Measurements from ENCODE around the gene SAMD14. TPM values are rescaled to one million over a fixed set of nuclear protein-coding genes. Genes with fewer than 3 reads are reported as not detected.

The SAMD14 gene
- total and polyA plus RNA-seq, 2 of the 4 experiments (the other 2 are of a cell fraction) = 1.4 to 6.2 TPM

DNA sequence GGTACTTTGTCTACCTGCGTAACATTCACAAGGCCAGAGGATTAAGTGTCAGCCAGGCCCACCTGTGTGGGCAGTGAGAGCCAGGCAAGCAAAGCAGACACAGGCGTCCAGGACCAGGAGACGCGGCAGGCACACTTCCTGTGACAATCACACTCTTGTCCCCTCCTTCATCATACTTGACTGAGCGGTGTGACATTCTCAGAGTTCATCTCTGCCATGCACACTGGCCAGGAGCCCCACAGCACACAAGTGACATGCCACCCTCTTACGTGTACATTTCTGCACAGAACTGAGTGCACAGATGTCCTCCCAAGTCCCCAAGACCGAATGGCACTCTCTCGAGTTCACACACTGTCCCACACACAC, 11.8 kb upstream of the SAMD14 start:
- WGBS, 2 experiments (ENCODE audit: extremely low coverage in 2 of 2, insufficient read length in 1 of 2) = 95% methylated on average over 2 of the region's 8 CpGs; no CpG with 5 or more reads in 1 of the 2 experiments
- POLR2A ChIA-PET (ENCODE audit: unreplicated experiment) = no interaction called here

More for the DNA sequence above, 11.8 kb upstream of the SAMD14 start:
- intact Hi-C loops (cut with micrococcal nuclease) (no loop called here), dilution Hi-C loops (cut with HindIII; ENCODE audit: low sequenced_read_pairs, unreplicated experiment) (no loop called here), in situ Hi-C loops (cut with MboI; ENCODE audit: low sequenced_read_pairs) (no loop called here)
- H2AFZ ChIP-seq (replicated peaks; ENCODE audit: low read length, poor library complexity) = no peak overlapping the region
- TF ChIP-seq, protein P1, sequence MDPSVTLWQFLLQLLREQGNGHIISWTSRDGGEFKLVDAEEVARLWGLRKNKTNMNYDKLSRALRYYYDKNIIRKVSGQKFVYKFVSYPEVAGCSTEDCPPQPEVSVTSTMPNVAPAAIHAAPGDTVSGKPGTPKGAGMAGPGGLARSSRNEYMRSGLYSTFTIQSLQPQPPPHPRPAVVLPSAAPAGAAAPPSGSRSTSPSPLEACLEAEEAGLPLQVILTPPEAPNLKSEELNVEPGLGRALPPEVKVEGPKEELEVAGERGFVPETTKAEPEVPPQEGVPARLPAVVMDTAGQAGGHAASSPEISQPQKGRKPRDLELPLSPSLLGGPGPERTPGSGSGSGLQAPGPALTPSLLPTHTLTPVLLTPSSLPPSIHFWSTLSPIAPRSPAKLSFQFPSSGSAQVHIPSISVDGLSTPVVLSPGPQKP (IDR thresholded peaks at IDR 0.05; ENCODE audit: borderline replicate concordance, low read depth, low read length) = no peak
- TF ChIP-seq BHLHE40 (IDR thresholded peaks at IDR 0.05; ENCODE audit: low read depth, low read length) (no peak), MAZ (IDR thresholded peaks at IDR 0.05; ENCODE audit: borderline replicate concordance, low read depth, low read length) (no peak), RFX5 (IDR thresholded peaks at IDR 0.05; ENCODE audit: low read depth, low read length) (no peak), NFE2L2 (IDR thresholded peaks at IDR 0.05; ENCODE audit: low read depth, low read length) (no peak), MXI1 (IDR thresholded peaks at IDR 0.05; ENCODE audit: borderline replicate concordance, low read depth, low read length) (no peak), SMC3 (IDR thresholded peaks at IDR 0.05; ENCODE audit: low read depth, low read length) (no peak)
- TF ChIP-seq, protein P2, sequence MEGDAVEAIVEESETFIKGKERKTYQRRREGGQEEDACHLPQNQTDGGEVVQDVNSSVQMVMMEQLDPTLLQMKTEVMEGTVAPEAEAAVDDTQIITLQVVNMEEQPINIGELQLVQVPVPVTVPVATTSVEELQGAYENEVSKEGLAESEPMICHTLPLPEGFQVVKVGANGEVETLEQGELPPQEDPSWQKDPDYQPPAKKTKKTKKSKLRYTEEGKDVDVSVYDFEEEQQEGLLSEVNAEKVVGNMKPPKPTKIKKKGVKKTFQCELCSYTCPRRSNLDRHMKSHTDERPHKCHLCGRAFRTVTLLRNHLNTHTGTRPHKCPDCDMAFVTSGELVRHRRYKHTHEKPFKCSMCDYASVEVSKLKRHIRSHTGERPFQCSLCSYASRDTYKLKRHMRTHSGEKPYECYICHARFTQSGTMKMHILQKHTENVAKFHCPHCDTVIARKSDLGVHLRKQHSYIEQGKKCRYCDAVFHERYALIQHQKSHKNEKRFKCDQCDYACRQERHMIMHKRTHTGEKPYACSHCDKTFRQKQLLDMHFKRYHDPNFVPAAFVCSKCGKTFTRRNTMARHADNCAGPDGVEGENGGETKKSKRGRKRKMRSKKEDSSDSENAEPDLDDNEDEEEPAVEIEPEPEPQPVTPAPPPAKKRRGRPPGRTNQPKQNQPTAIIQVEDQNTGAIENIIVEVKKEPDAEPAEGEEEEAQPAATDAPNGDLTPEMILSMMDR (conservative IDR thresholded peaks at IDR 0.05; ENCODE audit: low read depth, low read length) = no peak
- TF ChIP-seq, protein P3, sequence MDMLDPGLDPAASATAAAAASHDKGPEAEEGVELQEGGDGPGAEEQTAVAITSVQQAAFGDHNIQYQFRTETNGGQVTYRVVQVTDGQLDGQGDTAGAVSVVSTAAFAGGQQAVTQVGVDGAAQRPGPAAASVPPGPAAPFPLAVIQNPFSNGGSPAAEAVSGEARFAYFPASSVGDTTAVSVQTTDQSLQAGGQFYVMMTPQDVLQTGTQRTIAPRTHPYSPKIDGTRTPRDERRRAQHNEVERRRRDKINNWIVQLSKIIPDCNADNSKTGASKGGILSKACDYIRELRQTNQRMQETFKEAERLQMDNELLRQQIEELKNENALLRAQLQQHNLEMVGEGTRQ (IDR thresholded peaks at IDR 0.05; ENCODE audit: low read depth, low read length) = no peak
- no peak overlapping the region for H2AK5ac ChIP-seq (ENCODE audit: low read depth, low read length)
- no peak overlapping the region for H3K56ac ChIP-seq (ENCODE audit: extremely low read depth, insufficient read depth, low read length)
- no peak overlapping the region for H4K5ac ChIP-seq (ENCODE audit: low read depth, low read length)
- BruUV-seq (replicated peaks) = no TSS peak
- no peak overlapping the region for H2BK15ac ChIP-seq (ENCODE audit: low read depth, low read length)
- DNase-seq (no peak), ATAC-seq (ENCODE audit: low read depth) (no peak)
- H4K20me1 ChIP-seq (ENCODE audit: insufficient read depth, low read length) = peaks cover 87% of the 10 kb centered on the region
- H3K36me3 ChIP-seq (ENCODE audit: control insufficient read depth, insufficient read depth, low read length) = peaks cover 82% of the 10 kb centered on the region
- H4K8ac ChIP-seq (ENCODE audit: low read depth in 2 of 2, low read length in 2 of 2) = no peak overlapping the region
- H3K4me1 ChIP-seq (ENCODE audit: control insufficient read depth, insufficient read depth, low read length) = peaks cover 11% of the 10 kb centered on the region
- no peak overlapping the region for H3K27ac ChIP-seq (ENCODE audit: insufficient read depth, low read length)
- CTCF ChIA-PET = no interaction called here
- no peak overlapping the region for H2BK120ac ChIP-seq (ENCODE audit: low read depth, low read length)
- H2BK20ac ChIP-seq (ENCODE audit: low read depth, low read length) = no peak overlapping the region
- no peak overlapping the region for H3K23ac ChIP-seq (ENCODE audit: low read depth, low read length)
- H3K9me3 ChIP-seq (ENCODE audit: control insufficient read depth, insufficient read depth, low read length) = no peaks in the 10 kb centered on the region
- H2BK5ac ChIP-seq (ENCODE audit: low read depth, low read length, poor library complexity, severe bottlenecking) = no peak overlapping the region
- H3K9ac ChIP-seq (ENCODE audit: low read depth, low read length) = no peak overlapping the region
- no peak overlapping the region for H3K4me2 ChIP-seq (ENCODE audit: low read depth, low read length)
- H3K9me1 ChIP-seq (ENCODE audit: insufficient read depth, low read length) = peaks cover 2% of the 10 kb centered on the region; the same call in 1 of the 2 replicates
- H3K18ac ChIP-seq (ENCODE audit: low read depth, low read length) = no peak overlapping the region
- H3K4ac ChIP-seq (ENCODE audit: low read depth, low read length) = no peak overlapping the region
- H3K27me3 ChIP-seq (ENCODE audit: control insufficient read depth, insufficient read depth, low read length) = no peaks in the 10 kb centered on the region
- H3K79me1 ChIP-seq (ENCODE audit: low read depth in 1 of 2, low read length in 2 of 2) = peaks cover 39 to 95% of the 10 kb centered on the region in 2 experiments
- no peak overlapping the region for H3K4me3 ChIP-seq (ENCODE audit: insufficient read depth, low read depth, low read length)
- H4K91ac ChIP-seq (ENCODE audit: insufficient read depth, low read depth, low read length) = no peak overlapping the region
- H3K14ac ChIP-seq (replicated peaks; ENCODE audit: low read depth, low read length) = no peak overlapping the region
- H2AK9ac ChIP-seq (replicated peaks; ENCODE audit: low read depth, low read length, poor library complexity) = no peak overlapping the region
